D341Med (cell line): ENCODE results near the gene PRKAR1B.

Experiments
- DNase-seq: peaks from one replicate; pipeline ENCODE4 v3.0.0; 2012; ENCODE audit warnings: low spot score

Gene PRKAR1B

GRCh38 chr7:589781-590575 lies 137.1 kb downstream of the PRKAR1B start:
- DNase-seq, result no peak

DNA sequence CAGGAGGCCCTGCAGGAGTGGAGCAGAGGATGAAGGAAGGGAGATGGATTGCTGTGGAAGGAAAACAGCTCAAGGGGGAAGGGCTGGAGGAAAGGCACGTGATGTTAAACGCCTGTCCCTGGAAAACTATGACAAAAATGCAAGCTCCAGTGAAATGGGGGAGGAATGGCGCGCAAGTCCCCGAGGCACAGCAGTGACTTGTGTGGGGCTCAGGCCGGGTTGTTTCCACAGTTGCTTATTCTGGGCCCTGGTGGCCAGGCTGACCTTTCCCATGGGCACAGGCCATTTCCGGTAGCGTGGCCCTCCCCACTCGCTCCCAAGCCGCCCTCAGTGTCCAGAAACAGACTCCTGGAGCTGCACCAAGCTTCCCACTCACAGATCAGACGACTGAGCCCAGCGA lies 139.3 kb downstream of the PRKAR1B start:
- no peak for DNase-seq

DNA sequence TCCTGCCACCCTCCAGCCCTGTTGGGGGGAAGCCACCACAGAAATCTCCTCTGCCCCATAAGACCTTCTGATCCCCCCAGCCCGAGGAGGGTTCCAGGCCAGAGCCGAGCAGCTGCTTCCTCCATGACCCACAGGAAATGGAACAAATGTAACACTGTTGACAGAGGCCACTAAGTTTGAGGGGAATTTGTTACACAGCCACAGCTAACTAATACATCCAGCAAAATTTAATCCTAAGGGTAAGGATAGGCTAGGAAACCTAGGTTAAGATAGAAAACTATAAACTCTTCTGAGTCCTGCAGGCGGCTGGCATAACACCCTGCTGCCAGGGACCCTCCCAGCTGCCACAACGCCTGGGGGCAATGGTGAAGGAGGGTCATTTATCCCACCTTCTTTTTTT lies 140.6 kb downstream of the PRKAR1B start:
- DNase-seq, result no peak

- no peak for DNase-seq
These were observed 141.2 kb downstream of the PRKAR1B start for GRCh38 chr7:585873-586272.

GRCh38 chr7:585229-585711 lies 141.8 kb downstream of the PRKAR1B start:
- no peak for DNase-seq

- no peak for DNase-seq
These were observed 142.3 kb downstream of the PRKAR1B start for GRCh38 chr7:584820-585219.

- DNase-seq, result no peak
These were observed 143.0 kb downstream of the PRKAR1B start for GRCh38 chr7:584122-584465.

DNA sequence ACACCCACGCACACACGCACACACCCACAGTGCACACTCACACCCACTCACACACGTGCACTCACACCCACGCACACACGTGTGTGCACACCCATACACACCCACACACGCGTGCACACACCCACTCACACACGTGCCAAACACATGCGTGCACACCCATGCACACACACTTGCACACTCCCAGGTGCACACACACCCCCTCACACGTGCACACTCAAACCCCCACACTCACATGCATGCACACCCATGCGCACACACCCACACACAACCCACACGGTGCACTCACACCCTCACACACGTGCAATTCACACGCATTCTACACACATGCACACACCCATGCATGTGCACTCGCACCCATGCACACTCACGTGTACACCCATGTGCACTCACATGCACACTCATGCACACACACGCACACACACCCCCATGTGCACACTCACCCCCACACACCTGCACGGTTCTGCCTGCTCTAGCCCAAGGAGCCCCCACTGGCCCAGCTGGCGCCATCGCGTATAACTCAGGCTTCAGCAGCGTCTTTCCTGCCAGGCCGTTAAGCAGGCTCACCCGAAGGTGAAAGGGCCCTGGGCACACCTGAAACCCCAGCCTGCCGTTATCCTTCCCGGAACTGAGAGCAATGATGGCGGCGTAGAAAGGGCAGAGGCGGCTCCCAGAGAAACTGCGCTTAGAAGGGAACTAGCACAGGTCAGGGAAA lies 143.5 kb downstream of the PRKAR1B start:
- no peak for DNase-seq

DNA sequence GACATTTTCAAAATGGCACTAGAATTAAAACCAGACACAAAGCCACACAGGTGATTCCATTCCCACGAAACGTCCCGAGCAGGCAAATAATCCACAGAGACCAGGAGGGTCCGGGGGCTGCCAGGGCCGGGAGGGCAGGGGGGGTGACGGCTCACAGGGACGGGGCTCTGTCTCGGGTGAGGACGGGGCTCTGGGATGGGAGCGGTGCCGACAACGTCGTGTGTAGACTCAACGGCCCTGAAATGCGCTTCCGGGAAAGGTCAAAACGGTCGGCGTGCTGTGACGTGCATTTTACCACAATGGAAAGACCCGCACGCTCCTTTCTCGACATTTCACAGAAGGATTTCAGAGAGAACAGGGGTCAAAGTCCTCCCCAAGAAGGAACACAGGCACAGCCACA lies 144.2 kb downstream of the PRKAR1B start:
- DNase-seq, result no peak

GRCh38 chr7:582081-582835 lies 144.8 kb downstream of the PRKAR1B start:
- no peak for DNase-seq

DNA sequence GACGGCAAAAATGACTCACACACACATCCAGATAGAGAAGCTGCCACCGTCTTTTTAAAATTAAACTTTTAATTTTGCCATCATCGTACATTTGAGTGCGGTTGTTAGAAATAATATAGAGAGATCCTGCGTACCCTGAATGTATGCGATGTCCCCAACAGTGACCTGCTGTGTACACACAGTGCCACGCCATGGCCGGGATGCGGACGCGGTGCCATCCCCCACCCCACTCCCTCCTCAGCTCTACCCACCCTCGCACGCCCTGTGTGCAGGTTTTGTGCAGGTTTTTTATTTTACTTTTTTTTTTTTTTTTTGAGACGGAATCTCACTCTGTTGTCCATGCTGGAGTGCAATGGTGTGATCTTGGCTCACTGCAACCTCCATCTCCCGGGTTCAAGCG lies 148.7 kb downstream of the PRKAR1B start:
- DNase-seq, result no peak

DNA sequence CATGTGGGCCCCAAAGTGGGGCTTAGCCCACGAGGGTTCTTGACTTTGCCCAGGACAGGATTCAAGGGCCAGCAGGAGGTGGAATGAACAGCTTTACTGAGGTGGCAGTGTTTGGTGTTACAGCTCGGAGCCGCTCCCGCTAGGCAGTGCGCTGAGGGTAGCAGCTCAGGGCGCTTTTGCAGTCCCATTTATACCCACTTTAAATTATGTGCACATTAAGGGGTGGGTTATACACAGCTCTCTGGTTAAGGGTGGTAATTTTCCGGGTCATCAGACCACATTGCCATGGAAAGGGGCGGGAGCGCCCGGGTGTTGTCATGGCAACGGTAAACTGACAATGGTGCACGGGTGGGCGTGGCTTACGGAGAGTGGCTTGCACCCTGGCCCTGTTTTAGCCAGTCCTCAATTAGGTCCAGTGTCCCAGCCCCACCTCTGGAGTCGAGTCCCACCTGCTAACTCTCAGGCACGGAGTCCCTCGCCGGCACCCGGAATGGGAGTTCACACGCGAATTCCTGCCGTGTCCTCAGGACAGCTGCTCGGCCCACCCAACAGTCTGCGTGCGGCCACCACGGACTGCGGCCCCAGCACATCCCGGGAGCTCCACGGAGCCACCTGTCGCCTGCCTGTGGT lies 149.2 kb downstream of the PRKAR1B start:
- DNase-seq, result no peak

- no peak for DNase-seq
These were observed 149.8 kb downstream of the PRKAR1B start for GRCh38 chr7:577278-577665.

- DNase-seq, result no peak
These were observed 150.4 kb downstream of the PRKAR1B start for GRCh38 chr7:576524-577277.

DNA sequence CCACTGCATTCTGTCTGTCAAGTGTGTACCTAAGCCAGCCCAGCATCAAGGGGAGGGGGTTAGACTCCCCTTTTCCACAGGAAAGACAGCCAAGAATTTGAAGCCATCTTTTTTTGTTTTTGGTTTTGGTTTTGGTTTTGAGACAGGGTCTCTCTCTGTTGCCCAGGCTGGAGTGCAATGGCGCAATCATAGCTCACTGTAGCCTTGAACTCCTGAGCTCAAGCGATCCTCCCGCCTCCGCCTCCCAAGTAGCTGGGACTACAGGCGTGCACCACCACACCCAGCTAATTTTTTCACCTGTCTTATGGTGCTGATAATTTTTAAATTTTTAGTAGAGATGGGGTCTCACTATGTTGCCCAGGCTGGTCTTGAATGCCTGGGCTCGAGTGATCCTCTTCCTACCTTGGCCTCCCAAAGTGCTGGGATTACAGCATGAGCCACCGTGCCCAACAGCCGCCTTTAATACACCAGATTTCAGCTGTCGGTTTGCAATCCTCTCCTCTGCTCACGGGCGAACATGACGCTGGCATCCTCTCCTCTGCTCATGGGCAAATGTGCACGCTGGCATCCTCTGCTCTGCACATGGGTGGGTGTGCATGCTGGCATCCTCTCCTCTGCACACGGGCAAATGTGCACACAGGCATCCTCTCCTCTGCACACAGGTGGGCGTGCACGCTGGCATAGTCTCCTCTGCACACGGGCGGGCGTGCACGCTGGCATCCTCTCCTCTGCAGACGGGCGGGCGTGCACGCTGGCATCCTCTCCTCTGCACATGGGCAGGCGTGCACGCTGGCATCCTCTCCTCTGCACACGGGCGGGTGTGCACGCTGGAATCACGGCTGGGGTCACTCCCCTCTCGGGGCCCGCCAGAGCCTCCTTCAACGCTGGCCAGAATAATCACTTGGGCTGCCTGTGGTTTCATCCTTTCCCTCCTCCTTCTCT lies 151.4 kb downstream of the PRKAR1B start:
- DNase-seq, result no peak

GRCh38 chr7:574661-575395 lies 152.3 kb downstream of the PRKAR1B start:
- no peak for DNase-seq

DNA sequence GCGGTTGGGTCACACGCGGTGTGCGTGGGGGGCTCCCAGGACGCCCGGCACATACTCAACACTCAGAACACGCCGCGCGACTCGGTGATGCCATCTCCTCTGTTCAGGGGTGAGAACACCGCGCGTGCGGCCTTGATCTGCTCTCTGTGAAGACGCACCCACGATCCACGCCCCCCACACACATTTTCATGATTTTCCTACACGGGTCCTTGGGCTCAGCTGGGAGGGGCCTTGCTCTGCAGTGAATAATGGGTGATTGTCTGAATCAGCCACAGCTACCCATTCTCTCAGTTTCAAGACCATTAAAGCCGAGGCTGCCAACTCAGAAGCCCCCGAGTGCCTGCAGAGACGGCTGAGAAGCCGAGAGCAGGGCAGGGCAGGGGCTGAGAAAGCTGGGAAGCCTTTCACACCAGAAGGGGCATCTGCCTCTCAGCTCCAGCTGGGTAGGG lies 153.1 kb downstream of the PRKAR1B start:
- no peak for DNase-seq

DNA sequence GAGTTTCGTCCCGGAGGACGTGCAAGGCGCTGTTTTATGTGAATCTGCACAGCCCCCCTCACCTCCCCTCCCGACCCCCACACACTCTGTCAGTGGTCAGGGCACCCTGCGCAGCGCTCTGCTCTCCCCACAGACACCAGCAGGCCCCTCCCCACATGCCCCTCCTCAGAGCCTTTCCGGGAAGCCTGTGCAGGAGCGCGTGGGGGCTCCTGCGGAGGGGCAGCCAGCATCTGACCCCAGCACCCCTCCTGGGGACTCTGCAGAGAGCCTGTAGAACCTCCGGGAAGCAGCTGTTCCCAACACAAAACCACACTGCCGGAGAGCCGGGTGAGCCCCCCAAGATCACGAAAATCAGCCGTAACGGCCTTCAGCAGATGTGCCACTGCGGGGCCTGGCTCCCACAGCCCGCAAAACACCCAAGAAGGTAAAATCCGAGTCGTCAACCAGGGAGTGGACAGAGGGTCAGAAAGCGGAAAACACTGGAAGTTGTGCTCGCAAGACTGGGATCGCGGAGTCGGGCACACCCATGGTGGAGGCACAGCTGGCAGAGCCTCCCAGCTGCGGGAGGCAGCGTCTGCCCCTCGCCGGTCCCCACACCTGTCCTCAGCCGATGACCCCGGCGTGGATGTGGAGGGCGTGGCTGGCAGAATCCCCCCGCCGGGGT lies 153.7 kb downstream of the PRKAR1B start:
- no peak for DNase-seq
